PFSK-1 (cell line): ENCODE results near the gene APBA2.

Experiments
- FOXP2 ChIP-seq: optimal IDR thresholded peaks from 2 replicates; pipeline ENCODE3; 2011; ENCODE audit warnings: borderline replicate concordance, control low read depth, inconsistent platforms; ENCODE audit not compliant: insufficient read depth; ENCODE audit errors: extremely low read length, extremely low read depth
- POLR2AphosphoS5 ChIP-seq: IDR thresholded peaks from 2 replicates; pipeline ENCODE4 v1.6.1; 2012; ENCODE audit warnings: low read depth, mild to moderate bottlenecking, control low read depth, low read length, moderate library complexity
- REST ChIP-seq, 2 experiments: IDR thresholded peaks; 2 replicates each; pipeline versions ENCODE4 v1.6.1 to v1.8.0; 2011 to 2012; ENCODE audit warnings: low read depth in 2 of 2, low read length in 2 of 2, control low read depth in 1 of 2, inconsistent platforms in 1 of 2, mild to moderate bottlenecking in 1 of 2, moderate library complexity in 1 of 2; ENCODE audit not compliant: insufficient read depth in 1 of 2
- SIN3A ChIP-seq: IDR thresholded peaks from 2 replicates; pipeline ENCODE4 v1.6.1; 2012; ENCODE audit warnings: mild to moderate bottlenecking, low read length, moderate library complexity, borderline replicate concordance; ENCODE audit not compliant: insufficient read depth
- TAF1 ChIP-seq: IDR thresholded peaks from 2 replicates; pipeline ENCODE4 v1.6.1; 2012; ENCODE audit warnings: low read length, control low read depth, borderline replicate concordance; ENCODE audit not compliant: insufficient read depth

Gene APBA2

GRCh38 chr15:29021857-29022256 is 136.1 kb downstream of the APBA2 start:
- TF ChIP-seq REST (IDR thresholded peaks at IDR 0.05; ENCODE audit: insufficient read depth in 1 of 2, low read depth in 2 of 2, low read length in 2 of 2) (no peak), FOXP2 (no peak), POLR2AphosphoS5 (no peak), SIN3A (no peak), TAF1 (no peak)

GRCh38 chr15:29024662-29025061 is 138.9 kb downstream of the APBA2 start:
- no peak for TF ChIP-seq SIN3A
- no peak for TF ChIP-seq FOXP2
- TF ChIP-seq REST (IDR thresholded peaks at IDR 0.05; ENCODE audit: insufficient read depth in 1 of 2, low read depth in 2 of 2, low read length in 2 of 2) = no peak
- no peak for TF ChIP-seq POLR2AphosphoS5
- no peak for TF ChIP-seq TAF1

GRCh38 chr15:29029651-29030195 is 143.9 kb downstream of the APBA2 start:
- TF ChIP-seq TAF1 (no peak), SIN3A (no peak), FOXP2 (no peak), REST (IDR thresholded peaks at IDR 0.05; ENCODE audit: insufficient read depth in 1 of 2, low read depth in 2 of 2, low read length in 2 of 2) (no peak), POLR2AphosphoS5 (no peak)

GRCh38 chr15:29031502-29032228 is 145.9 kb downstream of the APBA2 start:
- TF ChIP-seq SIN3A = no peak
- no peak for TF ChIP-seq POLR2AphosphoS5
- no peak for TF ChIP-seq FOXP2
- TF ChIP-seq REST (IDR thresholded peaks at IDR 0.05; ENCODE audit: insufficient read depth in 1 of 2, low read depth in 2 of 2, low read length in 2 of 2) = no peak
- TF ChIP-seq TAF1 = no peak

GRCh38 chr15:29032229-29032625 is 146.5 kb downstream of the APBA2 start:
- TF ChIP-seq FOXP2 = no peak
- TF ChIP-seq SIN3A = no peak
- no peak for TF ChIP-seq POLR2AphosphoS5
- TF ChIP-seq TAF1 = no peak
- no peak for TF ChIP-seq REST (IDR thresholded peaks at IDR 0.05; ENCODE audit: insufficient read depth in 1 of 2, low read depth in 2 of 2, low read length in 2 of 2)
